ENCODE results near the gene MORN3.
"Not testable (repeated sequence)": the region's sequence is repeated elsewhere in the genome, so short reads cannot be mapped to it uniquely, and the experiment has no call there.

Gene MORN3

GRCh38 chr12:121702944-121703343 is 33.5 kb upstream of the MORN3 start:
- TF ChIP-seq CTCF (conservative IDR thresholded peaks at IDR 0.05) (no peak), ZFX (IDR thresholded peaks at IDR 0.05) (no peak)

DNA sequence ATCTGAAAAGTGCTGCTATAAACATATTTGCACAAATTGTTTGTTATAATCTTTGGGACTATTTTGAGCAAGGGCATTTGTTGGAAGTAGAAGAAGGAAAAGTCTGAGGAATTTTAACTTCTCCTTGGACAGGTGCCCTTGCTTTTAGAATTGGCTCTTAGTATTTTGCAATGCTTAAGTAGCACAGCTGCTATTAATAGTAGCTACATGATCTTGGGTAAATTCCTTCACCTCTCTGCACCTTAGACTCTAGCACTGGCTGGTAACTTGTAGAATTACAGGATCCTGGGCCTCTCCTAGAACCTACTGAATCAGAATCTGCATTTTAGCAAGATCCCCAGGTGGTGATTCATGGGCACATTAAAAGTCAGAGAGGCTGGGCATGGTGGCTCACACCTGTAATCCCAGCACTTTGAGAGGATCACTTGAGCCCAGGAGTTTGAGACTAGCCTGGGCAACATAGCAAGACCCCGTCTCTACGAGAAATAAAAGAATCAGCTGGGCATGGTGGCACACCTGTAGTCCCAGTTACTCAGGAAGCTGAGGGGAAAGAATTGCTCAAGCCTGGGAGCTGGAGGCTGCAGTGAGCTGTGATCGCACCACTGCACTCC is 32.3 kb upstream of the MORN3 start:
- TF ChIP-seq CTCF (conservative IDR thresholded peaks at IDR 0.05), result no peak
- no peak for TF ChIP-seq ZFX (IDR thresholded peaks at IDR 0.05)
- H3K27ac ChIP-seq, result no peak overlapping the region

More at GRCh38 chr12:121702944-121703343, 33.5 kb upstream of the MORN3 start:
- no peak overlapping the region for H3K27ac ChIP-seq

GRCh38 chr12:121697861-121698260 is 28.4 kb upstream of the MORN3 start:
- not testable (repeated sequence) for H3K27ac ChIP-seq

DNA sequence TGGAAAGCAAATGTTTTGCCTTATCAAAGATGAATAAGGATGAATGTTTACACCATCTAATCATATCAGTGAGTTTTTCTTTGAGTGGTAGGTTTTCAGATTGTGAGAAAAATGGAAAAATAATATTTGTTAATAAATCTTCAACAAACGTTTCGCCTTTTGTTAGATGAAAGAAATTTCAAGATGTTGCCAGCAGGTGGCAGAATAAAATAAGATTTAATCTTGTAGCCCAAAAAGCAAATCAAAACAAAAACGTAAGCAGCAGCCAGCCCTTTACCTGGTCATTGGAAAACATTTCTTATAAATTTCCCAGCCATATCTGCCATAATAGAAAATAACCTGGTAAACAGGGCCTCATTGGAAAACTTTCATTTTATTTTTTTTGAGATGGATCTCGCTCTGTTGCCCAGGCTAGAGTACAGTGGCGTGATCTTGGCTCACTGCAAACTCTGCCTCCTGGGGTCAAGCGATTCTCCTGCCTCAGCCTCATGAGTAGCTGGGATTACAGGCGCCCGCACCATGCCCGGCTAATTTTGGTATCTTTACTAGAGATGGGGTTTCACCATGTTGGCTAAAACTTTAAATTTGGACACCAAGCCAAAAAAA is 27.7 kb upstream of the MORN3 start:
- no peak overlapping the region for H3K27ac ChIP-seq
- TF ChIP-seq ZFX (IDR thresholded peaks at IDR 0.05), result no peak
- TF ChIP-seq CTCF (conservative IDR thresholded peaks at IDR 0.05), result peak; percentile 68

DNA sequence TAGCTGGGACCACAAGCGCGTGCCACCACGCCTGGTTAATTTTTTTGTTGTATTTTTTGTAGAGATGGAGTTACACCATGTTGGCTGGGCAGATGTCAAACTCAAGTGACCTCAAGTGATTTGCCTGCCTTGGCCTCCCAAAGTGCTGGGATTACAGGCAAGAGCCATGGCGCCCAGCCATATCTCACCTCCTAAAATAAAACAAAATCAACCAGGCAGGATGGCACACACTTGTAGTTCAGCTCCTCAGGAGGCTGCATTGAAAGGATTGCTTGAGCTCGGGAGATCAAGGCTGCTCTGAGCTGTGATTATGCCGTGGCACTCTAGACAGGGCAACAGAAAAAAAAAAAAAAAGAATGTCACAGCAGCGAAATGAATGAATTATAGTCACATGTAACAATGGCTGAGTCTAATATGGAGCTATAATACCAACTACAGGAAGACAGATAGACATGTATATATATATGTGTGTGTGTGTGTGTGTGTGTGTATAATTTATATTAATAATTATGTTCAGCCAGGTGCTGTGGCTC is 23.8 kb upstream of the MORN3 start:
- TF ChIP-seq ZFX (IDR thresholded peaks at IDR 0.05), result no peak
- TF ChIP-seq CTCF (conservative IDR thresholded peaks at IDR 0.05), result no peak
- H3K27ac ChIP-seq, result no peak overlapping the region

- H3K27ac ChIP-seq, result not testable (repeated sequence)
Observed at GRCh38 chr12:121692744-121693143, 23.3 kb upstream of the MORN3 start.

DNA sequence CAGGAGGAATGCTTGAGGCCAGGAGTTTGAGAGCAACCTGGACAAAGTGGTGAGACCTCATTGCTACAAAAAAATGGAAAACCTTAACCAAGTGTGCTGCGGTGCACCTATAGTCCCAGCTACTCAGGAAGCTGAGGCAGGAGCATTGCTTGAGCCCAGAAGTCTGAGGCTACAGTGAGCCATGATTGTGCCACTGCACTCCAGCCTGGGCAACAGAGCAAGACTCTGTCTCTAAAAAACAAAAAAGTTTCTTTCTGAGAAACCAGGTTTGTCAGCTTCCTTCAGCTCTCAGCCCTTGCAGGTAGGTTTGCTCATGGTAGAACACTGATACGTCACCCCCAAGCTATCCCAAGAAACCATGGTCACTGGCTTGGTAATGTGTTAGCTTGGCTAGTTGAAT is 20.0 kb upstream of the MORN3 start:
- TF ChIP-seq ZFX (IDR thresholded peaks at IDR 0.05), result no peak
- TF ChIP-seq CTCF (conservative IDR thresholded peaks at IDR 0.05), result no peak

DNA sequence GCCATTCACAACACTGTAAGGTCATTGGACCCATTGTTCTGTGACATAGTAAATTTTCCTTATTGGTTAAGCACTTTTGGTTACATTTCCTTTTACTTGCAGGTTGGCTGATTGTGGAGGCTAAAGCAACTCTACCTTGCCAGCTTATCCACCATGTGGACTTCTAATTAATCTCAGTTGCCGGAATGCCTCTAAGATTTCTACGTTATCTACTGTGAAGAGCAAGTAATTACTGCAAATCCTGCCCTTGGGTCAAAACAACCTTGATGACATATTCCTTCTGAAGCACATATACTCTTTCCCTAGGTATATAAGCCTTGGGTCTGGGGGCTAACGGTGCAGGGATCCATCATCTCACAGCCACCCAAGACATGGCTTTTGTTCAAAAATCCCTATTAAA is 19.5 kb upstream of the MORN3 start:
- no peak overlapping the region for H3K27ac ChIP-seq
- TF ChIP-seq ZFX (IDR thresholded peaks at IDR 0.05) (no peak), CTCF (conservative IDR thresholded peaks at IDR 0.05) (no peak)

More for the DNA sequence above, 20.0 kb upstream of the MORN3 start:
- no peak overlapping the region for H3K27ac ChIP-seq

GRCh38 chr12:121679661-121680197 is 10.3 kb upstream of the MORN3 start:
- peak overlapping the region; percentile 63; the same call in 1 of the 2 replicates for H3K27ac ChIP-seq

All from C4-2B (cell line).